Ishikawa (cell line): ENCODE results near the gene LYPD3.

Experiments
- CEBPB ChIP-seq: IDR thresholded peaks from 2 replicates; pipeline ENCODE4 v1.6.1; 2012
- CREB1 ChIP-seq: IDR thresholded peaks from 2 replicates; pipeline ENCODE4 v1.6.1; 2012; ENCODE audit warnings: low read depth
- EGR1 ChIP-seq: IDR thresholded peaks from 2 replicates; pipeline ENCODE4 v1.6.1; 2012
- EP300 ChIP-seq: IDR thresholded peaks from 2 replicates; pipeline ENCODE4 v1.6.1; 2012; ENCODE audit warnings: borderline replicate concordance
- FOXM1 ChIP-seq: IDR thresholded peaks from 2 replicates; pipeline ENCODE4 v1.6.1; 2012; ENCODE audit warnings: low read depth, borderline replicate concordance
- NFIC ChIP-seq: IDR thresholded peaks from 2 replicates; pipeline ENCODE4 v1.6.1; 2012
- RAD21 ChIP-seq: IDR thresholded peaks from 2 replicates; pipeline ENCODE4 v1.6.1; 2012; ENCODE audit warnings: low read depth
- TAF1 ChIP-seq: IDR thresholded peaks from 2 replicates; pipeline ENCODE4 v1.6.1; 2012; ENCODE audit warnings: low read depth, mild to moderate bottlenecking
- TCF12 ChIP-seq: IDR thresholded peaks from 2 replicates; pipeline ENCODE4 v1.6.1; 2012; ENCODE audit warnings: low read depth
- TEAD4 ChIP-seq: IDR thresholded peaks from 2 replicates; pipeline ENCODE4 v1.6.1; 2012
- YY1 ChIP-seq: IDR thresholded peaks from 2 replicates; pipeline ENCODE4 v1.6.1; 2012; ENCODE audit warnings: low read depth
- ZBTB7A ChIP-seq: IDR thresholded peaks from 2 replicates; pipeline ENCODE4 v1.6.1; 2012; ENCODE audit warnings: low read depth
- TF ChIP-seq, protein P1 (sequence below): IDR thresholded peaks from 2 replicates; pipeline ENCODE4 v1.6.1; 2012; ENCODE audit warnings: low read depth, mild to moderate bottlenecking
- TF ChIP-seq, protein P2 (sequence below): IDR thresholded peaks from 2 replicates; pipeline ENCODE4 v1.6.1; 2012
- TF ChIP-seq, protein P3 (sequence below): IDR thresholded peaks from 2 replicates; pipeline ENCODE4 v1.6.1; 2012

LYPD3 gene

GRCh38 chr19:43441716-43442115, 23.7 kb downstream of the LYPD3 start:
- TF ChIP-seq NFIC (no peak), RAD21 (no peak), YY1 (no peak), CEBPB (no peak), EGR1 (no peak), ZBTB7A (no peak), EP300 (no peak), CREB1 (no peak), FOXM1 (no peak), TEAD4 (no peak)
- TF ChIP-seq, protein P1, sequence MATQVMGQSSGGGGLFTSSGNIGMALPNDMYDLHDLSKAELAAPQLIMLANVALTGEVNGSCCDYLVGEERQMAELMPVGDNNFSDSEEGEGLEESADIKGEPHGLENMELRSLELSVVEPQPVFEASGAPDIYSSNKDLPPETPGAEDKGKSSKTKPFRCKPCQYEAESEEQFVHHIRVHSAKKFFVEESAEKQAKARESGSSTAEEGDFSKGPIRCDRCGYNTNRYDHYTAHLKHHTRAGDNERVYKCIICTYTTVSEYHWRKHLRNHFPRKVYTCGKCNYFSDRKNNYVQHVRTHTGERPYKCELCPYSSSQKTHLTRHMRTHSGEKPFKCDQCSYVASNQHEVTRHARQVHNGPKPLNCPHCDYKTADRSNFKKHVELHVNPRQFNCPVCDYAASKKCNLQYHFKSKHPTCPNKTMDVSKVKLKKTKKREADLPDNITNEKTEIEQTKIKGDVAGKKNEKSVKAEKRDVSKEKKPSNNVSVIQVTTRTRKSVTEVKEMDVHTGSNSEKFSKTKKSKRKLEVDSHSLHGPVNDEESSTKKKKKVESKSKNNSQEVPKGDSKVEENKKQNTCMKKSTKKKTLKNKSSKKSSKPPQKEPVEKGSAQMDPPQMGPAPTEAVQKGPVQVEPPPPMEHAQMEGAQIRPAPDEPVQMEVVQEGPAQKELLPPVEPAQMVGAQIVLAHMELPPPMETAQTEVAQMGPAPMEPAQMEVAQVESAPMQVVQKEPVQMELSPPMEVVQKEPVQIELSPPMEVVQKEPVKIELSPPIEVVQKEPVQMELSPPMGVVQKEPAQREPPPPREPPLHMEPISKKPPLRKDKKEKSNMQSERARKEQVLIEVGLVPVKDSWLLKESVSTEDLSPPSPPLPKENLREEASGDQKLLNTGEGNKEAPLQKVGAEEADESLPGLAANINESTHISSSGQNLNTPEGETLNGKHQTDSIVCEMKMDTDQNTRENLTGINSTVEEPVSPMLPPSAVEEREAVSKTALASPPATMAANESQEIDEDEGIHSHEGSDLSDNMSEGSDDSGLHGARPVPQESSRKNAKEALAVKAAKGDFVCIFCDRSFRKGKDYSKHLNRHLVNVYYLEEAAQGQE, result no peak
- TF ChIP-seq, protein P2, sequence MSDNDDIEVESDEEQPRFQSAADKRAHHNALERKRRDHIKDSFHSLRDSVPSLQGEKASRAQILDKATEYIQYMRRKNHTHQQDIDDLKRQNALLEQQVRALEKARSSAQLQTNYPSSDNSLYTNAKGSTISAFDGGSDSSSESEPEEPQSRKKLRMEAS, result no peak

GRCh38 chr19:43439709-43440063, 25.7 kb downstream of the LYPD3 start:
- TF ChIP-seq FOXM1 (no peak), RAD21 (no peak), TCF12 (no peak), NFIC (no peak), YY1 (no peak), EGR1 (no peak), CREB1 (no peak), TEAD4 (no peak), CEBPB (no peak)
- TF ChIP-seq, protein P2, result no peak
- TF ChIP-seq, protein P1, result no peak
- TF ChIP-seq, protein P3, sequence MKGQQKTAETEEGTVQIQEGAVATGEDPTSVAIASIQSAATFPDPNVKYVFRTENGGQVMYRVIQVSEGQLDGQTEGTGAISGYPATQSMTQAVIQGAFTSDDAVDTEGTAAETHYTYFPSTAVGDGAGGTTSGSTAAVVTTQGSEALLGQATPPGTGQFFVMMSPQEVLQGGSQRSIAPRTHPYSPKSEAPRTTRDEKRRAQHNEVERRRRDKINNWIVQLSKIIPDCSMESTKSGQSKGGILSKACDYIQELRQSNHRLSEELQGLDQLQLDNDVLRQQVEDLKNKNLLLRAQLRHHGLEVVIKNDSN, result no peak

DNA sequence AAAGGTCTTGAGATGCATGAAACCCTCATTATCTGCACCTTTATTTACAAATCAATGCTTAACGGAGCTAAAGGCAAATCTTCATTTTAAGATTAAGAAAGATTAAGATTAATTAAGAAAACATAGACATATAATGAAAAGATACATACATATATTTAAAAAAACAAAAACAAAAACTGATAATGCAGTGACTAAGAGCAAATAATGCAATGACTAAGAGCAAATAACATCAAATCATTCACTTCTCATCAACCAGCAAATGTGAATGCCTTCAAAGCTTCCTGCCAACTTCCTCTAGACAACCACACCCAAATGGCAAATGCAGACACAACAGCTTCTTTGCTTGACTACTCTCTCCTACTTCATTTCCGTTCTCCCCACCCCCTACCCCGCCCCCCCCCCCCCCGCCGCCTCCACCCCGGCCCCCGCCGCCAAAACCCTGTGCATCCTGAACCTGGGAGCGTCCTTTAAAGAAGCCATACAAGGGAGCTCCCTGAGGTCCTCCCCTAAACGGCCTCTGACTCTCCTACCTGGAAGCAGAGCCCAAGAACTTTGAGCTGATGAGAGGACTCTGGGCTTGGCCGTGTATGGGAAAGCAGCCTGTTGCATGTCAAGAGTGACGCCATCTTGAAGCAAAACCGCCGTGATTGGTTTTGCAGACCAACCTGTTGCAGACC, 26.2 kb downstream of the LYPD3 start:
- TF ChIP-seq EP300, result no peak
- TF ChIP-seq NFIC, result no peak
- TF ChIP-seq, protein P2, result no peak
- no peak for TF ChIP-seq TCF12
- TF ChIP-seq TAF1, result no peak
- no peak for TF ChIP-seq EGR1
- no peak for TF ChIP-seq ZBTB7A
- TF ChIP-seq CEBPB, result no peak
- TF ChIP-seq FOXM1, result no peak
- TF ChIP-seq YY1, result no peak
- TF ChIP-seq, protein P1, result no peak
- TF ChIP-seq TEAD4, result no peak
- TF ChIP-seq CREB1, result no peak

GRCh38 chr19:43438291-43439031, 26.9 kb downstream of the LYPD3 start:
- no peak for TF ChIP-seq TCF12
- no peak for TF ChIP-seq YY1
- no peak for TF ChIP-seq NFIC
- no peak for TF ChIP-seq TAF1
- TF ChIP-seq, protein P2, result no peak
- TF ChIP-seq CREB1, result no peak
- TF ChIP-seq EGR1, result no peak
